ENCODE measurements around the gene DUOXA1. TPM values are rescaled to one million over a fixed set of nuclear protein-coding genes. Genes with fewer than 3 reads are reported as not detected.
"Not testable (repeated sequence)": the region's sequence is repeated elsewhere in the genome, so short reads cannot be mapped to it uniquely, and the experiment has no call there.

The DUOXA1 gene
- total and polyA plus RNA-seq, 8 donors = 0.52 to 135 (median 1.3) TPM

DNA sequence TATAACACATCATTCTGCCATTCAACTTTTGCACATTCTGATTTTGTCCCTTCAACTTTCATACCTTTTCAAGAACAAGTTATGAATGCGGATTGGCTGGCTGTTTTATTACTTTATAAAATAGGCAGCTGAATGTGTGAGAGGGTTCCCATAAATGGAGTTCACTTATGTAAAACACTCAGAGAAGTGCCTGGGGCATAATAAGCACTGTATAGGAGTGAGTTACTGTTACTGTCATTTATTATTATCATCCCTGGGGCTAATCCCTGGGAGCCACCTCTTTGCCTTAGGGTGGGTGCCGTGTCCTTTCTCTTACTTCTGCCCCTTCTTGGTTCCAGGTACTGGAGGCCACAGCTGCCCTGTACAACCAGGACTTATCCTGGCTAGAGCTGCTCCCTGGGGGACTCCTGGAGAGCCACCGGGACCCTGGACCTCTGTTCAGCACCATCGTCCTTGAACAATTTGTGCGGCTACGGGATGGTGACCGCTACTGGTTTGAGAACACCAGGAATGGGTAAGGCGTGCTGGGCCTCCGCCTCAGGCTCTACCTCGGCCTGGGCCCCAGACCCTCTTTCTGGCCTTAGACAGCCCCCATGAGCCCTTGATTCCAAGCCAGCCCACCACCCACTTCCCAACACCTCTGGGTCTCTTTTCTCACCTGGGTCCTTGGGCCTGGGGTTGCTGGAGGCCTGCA is 11.0 kb upstream of the DUOXA1 start:
- DNase-seq (no peak), ATAC-seq (no peak)
- Histone ChIP-seq H3K4me3 (no peak overlapping the region), H3K36me3 (peaks cover 0 to 21% of the 10 kb centered on the region in 2 donors), H3K27ac (no peak overlapping the region), H3K4me1 (peaks cover 0 to 5% of the 10 kb centered on the region in 2 donors), H3K27me3 (peaks cover 4 to 17% of the 10 kb centered on the region in 2 donors), H3K9me3 (no peaks in the 10 kb centered on the region)
- intact Hi-C loops (cut with DNase I) = no loop called here
- TF ChIP-seq, protein P1, sequence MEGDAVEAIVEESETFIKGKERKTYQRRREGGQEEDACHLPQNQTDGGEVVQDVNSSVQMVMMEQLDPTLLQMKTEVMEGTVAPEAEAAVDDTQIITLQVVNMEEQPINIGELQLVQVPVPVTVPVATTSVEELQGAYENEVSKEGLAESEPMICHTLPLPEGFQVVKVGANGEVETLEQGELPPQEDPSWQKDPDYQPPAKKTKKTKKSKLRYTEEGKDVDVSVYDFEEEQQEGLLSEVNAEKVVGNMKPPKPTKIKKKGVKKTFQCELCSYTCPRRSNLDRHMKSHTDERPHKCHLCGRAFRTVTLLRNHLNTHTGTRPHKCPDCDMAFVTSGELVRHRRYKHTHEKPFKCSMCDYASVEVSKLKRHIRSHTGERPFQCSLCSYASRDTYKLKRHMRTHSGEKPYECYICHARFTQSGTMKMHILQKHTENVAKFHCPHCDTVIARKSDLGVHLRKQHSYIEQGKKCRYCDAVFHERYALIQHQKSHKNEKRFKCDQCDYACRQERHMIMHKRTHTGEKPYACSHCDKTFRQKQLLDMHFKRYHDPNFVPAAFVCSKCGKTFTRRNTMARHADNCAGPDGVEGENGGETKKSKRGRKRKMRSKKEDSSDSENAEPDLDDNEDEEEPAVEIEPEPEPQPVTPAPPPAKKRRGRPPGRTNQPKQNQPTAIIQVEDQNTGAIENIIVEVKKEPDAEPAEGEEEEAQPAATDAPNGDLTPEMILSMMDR (IDR thresholded peaks at IDR 0.05) = no peak

DNA sequence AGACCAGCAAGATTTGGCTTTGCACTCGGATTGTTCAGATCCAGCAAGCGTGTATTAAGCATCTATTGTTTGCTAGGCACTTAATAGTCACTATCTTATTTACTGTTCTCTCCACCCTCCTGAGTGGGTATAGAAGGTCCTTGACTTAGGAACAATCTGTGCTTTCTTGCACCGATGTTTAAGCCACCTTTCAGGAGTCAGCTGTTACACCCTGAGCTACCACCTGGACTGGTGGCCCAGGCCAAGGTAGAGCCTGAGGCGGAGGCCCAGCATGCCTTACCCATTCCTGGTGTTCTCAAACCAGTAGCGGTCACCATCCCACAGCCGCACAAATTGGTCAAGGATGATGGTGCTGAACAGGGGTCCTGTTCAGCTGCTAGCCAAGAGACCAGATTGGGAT is 10.1 kb upstream of the DUOXA1 start:
- DNase-seq = no peak
- H3K9me3 ChIP-seq = no peaks in the 10 kb centered on the region
- intact Hi-C loops (cut with DNase I) = no loop called here
- TF ChIP-seq, protein P1 (IDR thresholded peaks at IDR 0.05) = no peak
- no peak overlapping the region for H3K27ac ChIP-seq
- peaks cover 7 to 25% of the 10 kb centered on the region in 2 donors for H3K27me3 ChIP-seq
- H3K4me3 ChIP-seq = no peak overlapping the region
- peaks cover 0 to 11% of the 10 kb centered on the region in 2 donors for H3K4me1 ChIP-seq
- H3K36me3 ChIP-seq = peaks cover 0 to 21% of the 10 kb centered on the region in 2 donors
- ATAC-seq = peak; percentile 83

DNA sequence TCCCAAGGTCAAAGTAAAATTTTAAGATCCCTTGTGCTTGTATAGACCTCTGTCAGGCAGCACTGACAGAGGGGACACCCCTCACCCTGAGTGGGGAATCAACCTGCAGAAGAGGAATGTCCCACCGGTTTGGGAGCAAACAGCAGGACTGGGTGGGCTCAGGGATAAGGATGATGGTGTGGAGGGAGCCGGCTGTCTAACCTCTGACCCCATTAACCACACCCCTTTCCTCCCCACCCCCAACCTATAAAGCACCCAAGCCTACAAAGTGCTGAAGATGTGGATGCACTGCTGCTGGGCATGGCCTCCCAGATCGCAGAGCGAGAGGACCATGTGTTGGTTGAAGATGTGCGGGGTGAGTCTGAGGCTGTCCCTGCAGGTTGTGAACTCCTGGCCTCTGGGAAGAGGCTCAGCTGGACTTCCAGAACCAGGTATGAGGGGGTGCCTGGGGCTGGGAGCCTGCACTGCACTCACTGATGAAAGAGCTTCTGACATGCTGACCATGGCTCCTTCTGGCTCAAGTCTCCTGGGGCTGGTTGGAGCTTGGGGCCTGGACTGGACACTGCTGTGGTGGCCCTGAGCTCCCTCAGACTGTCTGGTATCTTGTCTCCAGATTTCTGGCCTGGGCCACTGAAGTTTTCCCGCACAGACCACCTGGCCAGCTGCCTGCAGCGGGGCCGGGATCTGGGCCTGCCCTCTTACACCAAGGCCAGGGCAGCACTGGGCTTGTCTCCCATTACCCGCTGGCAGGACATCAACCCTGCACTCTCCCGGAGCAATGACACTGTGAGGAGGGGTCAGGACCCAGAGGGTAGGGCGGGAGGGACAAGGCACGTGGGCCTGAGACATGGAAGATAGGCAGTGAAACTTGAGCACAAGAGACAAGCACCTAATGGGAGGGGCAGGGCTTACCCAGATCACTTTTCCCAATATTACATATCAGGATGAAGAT is 9.4 kb upstream of the DUOXA1 start:
- peak; percentile 71 for ATAC-seq
- TF ChIP-seq, protein P1 (IDR thresholded peaks at IDR 0.05) = no peak
- intact Hi-C loops (cut with DNase I) = no loop called here

GRCh38 chr15:45137703-45138102 is 8.0 kb upstream of the DUOXA1 start:
- H3K4me3 ChIP-seq = no peak overlapping the region
- H3K4me1 ChIP-seq = peaks cover 0 to 18% of the 10 kb centered on the region in 2 donors
- no peak overlapping the region for H3K27ac ChIP-seq
- DNase-seq (no peak), ATAC-seq (no peak)
- H3K27me3 ChIP-seq = peaks cover 11 to 46% of the 10 kb centered on the region in 2 donors
- peaks cover 0 to 10% of the 10 kb centered on the region in 2 donors for H3K36me3 ChIP-seq
- H3K9me3 ChIP-seq = no peaks in the 10 kb centered on the region
- TF ChIP-seq, protein P1 (IDR thresholded peaks at IDR 0.05) = no peak
- intact Hi-C loops (cut with DNase I) = no loop called here

More for the DNA sequence above, 9.4 kb upstream of the DUOXA1 start:
- peaks cover 0 to 15% of the 10 kb centered on the region in 2 donors for H3K36me3 ChIP-seq
- DNase-seq = peak in 1 of 4 donors; percentile 78
- peak overlapping the region in 1 of 2 donors; percentile 59 for H3K27ac ChIP-seq
- H3K9me3 ChIP-seq = no peaks in the 10 kb centered on the region
- H3K4me1 ChIP-seq = peaks cover 0 to 18% of the 10 kb centered on the region in 2 donors
- peaks cover 8 to 32% of the 10 kb centered on the region in 2 donors for H3K27me3 ChIP-seq
- H3K4me3 ChIP-seq = no peak overlapping the region

DNA sequence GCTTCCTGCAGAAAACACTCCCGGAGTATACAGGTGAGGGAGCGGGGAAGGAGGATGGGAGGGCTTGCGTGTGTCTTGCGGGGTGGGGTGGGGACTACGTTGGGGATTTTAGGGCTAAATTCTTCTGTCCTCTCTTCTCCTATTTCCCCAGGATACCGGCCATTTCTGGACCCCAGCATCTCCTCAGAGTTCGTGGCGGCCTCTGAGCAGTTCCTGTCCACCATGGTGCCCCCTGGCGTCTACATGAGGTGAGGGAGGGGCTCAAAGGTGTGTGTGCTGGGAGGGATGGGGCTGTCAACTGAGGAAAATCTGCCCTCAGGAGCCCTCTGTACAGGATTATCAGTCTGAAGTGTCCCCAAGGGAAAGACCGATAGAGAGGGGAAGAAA is 6.7 kb upstream of the DUOXA1 start:
- DNase-seq (no peak), ATAC-seq (no peak)
- H3K4me3 ChIP-seq = no peak overlapping the region
- peaks cover 0 to 5% of the 10 kb centered on the region in 2 donors for H3K36me3 ChIP-seq
- H3K27me3 ChIP-seq = peaks cover 11 to 50% of the 10 kb centered on the region in 2 donors
- H3K27ac ChIP-seq = no peak overlapping the region
- no peaks in the 10 kb centered on the region for H3K9me3 ChIP-seq
- TF ChIP-seq, protein P1 (IDR thresholded peaks at IDR 0.05) = no peak
- intact Hi-C loops (cut with DNase I) = no loop called here
- peaks cover 0 to 18% of the 10 kb centered on the region in 2 donors for H3K4me1 ChIP-seq

DNA sequence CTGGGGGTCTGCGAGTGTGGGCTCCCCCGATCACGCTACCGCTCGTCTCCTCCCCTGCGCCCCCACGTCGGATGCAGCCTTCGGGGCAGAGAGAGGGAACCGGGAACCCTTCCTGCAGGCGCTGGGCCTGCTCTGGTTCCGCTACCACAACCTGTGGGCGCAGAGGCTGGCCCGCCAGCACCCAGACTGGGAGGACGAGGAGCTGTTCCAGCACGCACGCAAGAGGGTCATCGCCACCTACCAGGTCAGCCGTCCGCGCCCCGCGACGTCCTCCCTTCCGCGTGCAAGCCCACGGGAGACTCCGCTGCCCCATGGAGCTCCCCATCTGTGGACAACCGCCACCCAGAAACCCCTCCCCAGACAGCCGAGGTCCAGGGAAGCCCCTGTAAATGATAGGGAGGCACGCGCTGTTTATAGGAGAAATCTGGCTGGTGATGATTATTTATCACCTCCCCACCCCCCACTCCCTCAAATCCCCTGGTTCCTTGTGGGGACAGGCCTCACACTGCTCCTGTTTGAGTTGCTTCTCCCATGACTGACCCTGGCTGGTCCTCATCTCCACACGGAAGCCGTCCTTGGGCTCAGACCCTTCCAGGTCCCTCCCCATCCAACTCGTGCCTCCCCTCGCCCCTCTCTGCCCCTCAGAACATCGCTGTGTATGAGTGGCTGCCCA is 6.2 kb upstream of the DUOXA1 start:
- H3K27ac ChIP-seq; H3K36me3 ChIP-seq; DNase-seq; H3K9me3 ChIP-seq; intact Hi-C loops (cut with DNase I); ATAC-seq; H3K4me3 ChIP-seq: not testable (repeated sequence)
- Histone ChIP-seq H3K4me1 (peaks cover 0 to 18% of the 10 kb centered on the region in 2 donors), H3K27me3 (peaks cover 11 to 55% of the 10 kb centered on the region in 2 donors)
